Effector CD8-positive, alpha-beta T cell (primary cell): ENCODE data around the gene PLOD2.

Source experiments
- DNase-seq: peaks from one replicate; lab custom pipeline; 2025; lab: John Stamatoyannopoulos, UW

PLOD2 gene

GRCh38 chr3:146040630-146041029, 120.4 kb downstream of the PLOD2 start:
- no peak for DNase-seq

GRCh38 chr3:146037697-146038096, 123.3 kb downstream of the PLOD2 start:
- no peak for DNase-seq

- no peak for DNase-seq
Observed at GRCh38 chr3:146036281-146036680, 124.7 kb downstream of the PLOD2 start.

- DNase-seq: no peak
Observed at GRCh38 chr3:146035366-146035765, 125.6 kb downstream of the PLOD2 start.

- no peak for DNase-seq
Observed at GRCh38 chr3:146033950-146034349, 127.0 kb downstream of the PLOD2 start.

GRCh38 chr3:146026547-146026946, 134.4 kb downstream of the PLOD2 start:
- DNase-seq: no peak

GRCh38 chr3:146024260-146024659, 136.7 kb downstream of the PLOD2 start:
- DNase-seq: no peak

GRCh38 chr3:146020969-146021368, 140.0 kb downstream of the PLOD2 start:
- DNase-seq: no peak

- DNase-seq: no peak
Observed at GRCh38 chr3:146019508-146019907, 141.5 kb downstream of the PLOD2 start.
